GM12892 (cell line): Measurements from ENCODE around the gene PODXL.
"Not testable (repeated sequence)": the region's sequence is repeated elsewhere in the genome, so short reads cannot be mapped to it uniquely, and the experiment has no call there.

Experiments used
- DNase-seq: peaks from one replicate; pipeline ENCODE4 v3.0.0; 2011; ENCODE audit not compliant: insufficient read length
- FAIRE-seq: peaks from 2 replicates; lab custom pipeline; 2011; peaks lifted over from hg19 to GRCh38; lab: Jason Lieb, UNC
- POLR2A ChIP-seq: IDR thresholded peaks from 2 replicates; pipeline ENCODE4 v1.6.1; 2011; ENCODE audit warnings: low read depth, low read length, control low read depth
- POLR2AphosphoS5 ChIP-seq: IDR thresholded peaks from 2 replicates; pipeline ENCODE4 v1.6.1; 2011; ENCODE audit warnings: low read depth, low read length, control low read depth
- TAF1 ChIP-seq: IDR thresholded peaks from 2 replicates; pipeline ENCODE4 v1.6.1; 2011; ENCODE audit warnings: low read depth, mild to moderate bottlenecking, control low read depth, low read length, borderline replicate concordance

PODXL gene

DNA sequence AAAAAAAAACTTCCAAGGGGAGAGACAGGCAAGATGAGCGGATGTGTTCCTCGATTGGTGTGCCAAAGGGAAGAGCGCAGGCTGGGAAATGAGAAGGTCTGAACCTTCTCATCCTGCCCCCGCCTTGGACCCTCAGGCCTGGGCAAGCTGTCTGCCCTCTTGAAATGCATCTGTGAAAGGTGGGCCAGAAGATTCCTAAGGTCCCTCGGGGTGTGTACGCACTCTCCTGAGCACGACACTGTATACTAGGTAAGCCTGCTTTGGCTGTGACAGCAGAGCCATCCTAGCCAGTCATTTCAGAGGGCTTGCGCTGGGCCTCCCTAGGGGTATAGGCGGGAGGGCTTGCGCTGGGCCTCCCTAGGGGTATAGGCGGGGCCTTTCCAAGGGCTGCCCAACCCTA lies 26.8 kb downstream of the PODXL start:
- TF ChIP-seq TAF1 (no peak), POLR2AphosphoS5 (no peak), POLR2A (no peak)
- DNase-seq = no peak
- no peak for FAIRE-seq

- TF ChIP-seq POLR2AphosphoS5 = no peak
- no peak for TF ChIP-seq TAF1
- TF ChIP-seq POLR2A = no peak
- no peak for DNase-seq
- no peak for FAIRE-seq
Observed at GRCh38 chr7:131529179-131529578, 27.2 kb downstream of the PODXL start.

GRCh38 chr7:131527456-131527855 lies 29.0 kb downstream of the PODXL start:
- no peak for FAIRE-seq
- DNase-seq = no peak
- TF ChIP-seq POLR2AphosphoS5 (no peak), POLR2A (no peak), TAF1 (no peak)

DNA sequence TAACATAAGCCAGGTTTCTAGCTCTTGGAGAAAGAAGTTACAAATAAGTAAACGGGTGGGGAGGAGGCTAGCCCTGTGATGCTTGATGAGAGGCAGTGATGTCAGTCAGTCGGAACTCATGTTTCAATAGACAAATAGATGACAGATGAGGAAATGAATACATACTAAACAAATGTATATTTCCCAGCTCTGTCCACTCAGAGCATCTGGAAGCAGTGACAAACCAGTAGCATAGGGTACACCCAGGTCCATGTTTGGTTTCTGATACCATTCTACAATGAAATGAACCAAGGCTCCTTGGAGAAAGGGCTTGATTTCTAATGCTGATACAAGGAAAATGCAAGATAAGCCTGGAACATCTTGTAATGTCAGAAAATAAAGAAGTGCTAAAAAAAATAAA lies 30.6 kb downstream of the PODXL start:
- FAIRE-seq (no peak), DNase-seq (no peak)
- no peak for TF ChIP-seq POLR2AphosphoS5
- no peak for TF ChIP-seq POLR2A
- TF ChIP-seq TAF1 = no peak

GRCh38 chr7:131524703-131525102 lies 31.7 kb downstream of the PODXL start:
- DNase-seq = no peak
- no peak for FAIRE-seq
- no peak for TF ChIP-seq TAF1
- no peak for TF ChIP-seq POLR2A
- no peak for TF ChIP-seq POLR2AphosphoS5

- FAIRE-seq (no peak), DNase-seq (no peak)
- TF ChIP-seq POLR2A (no peak), TAF1 (no peak), POLR2AphosphoS5 (no peak)
Observed at GRCh38 chr7:131524115-131524514, 32.3 kb downstream of the PODXL start.

- DNase-seq = no peak
Observed at GRCh38 chr7:131522325-131522930, 34.0 kb downstream of the PODXL start.

DNA sequence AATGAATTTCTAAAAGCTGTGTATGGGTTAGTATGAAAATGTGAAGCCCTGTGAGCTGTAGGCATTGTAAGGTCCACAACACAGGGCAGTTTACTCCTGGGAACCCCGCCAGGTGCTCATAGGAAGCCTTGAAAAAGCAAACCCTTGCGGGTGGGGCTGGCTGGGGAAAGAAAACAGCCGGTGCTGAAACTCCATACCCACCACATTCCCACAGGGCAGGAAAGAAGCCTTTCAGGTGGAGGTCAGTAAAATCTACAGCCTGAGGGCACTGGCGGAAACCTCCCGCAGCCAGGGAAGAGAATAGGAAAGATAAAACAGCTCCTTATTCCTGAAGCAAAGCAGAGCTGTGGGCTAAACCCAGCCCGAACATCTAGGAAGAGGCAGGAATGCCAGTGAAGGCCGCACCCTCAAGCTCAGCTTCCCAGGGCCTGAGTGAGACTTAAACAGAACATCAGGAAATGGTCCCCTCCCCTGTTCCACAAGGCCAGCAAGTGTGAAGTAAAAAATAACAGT lies 34.7 kb downstream of the PODXL start:
- FAIRE-seq (no peak), DNase-seq (no peak)
- TF ChIP-seq POLR2AphosphoS5 (no peak), POLR2A (no peak), TAF1 (no peak)

More at GRCh38 chr7:131522325-131522930, 34.0 kb downstream of the PODXL start:
- no peak for TF ChIP-seq POLR2A
- no peak for TF ChIP-seq TAF1
- FAIRE-seq = no peak

DNA sequence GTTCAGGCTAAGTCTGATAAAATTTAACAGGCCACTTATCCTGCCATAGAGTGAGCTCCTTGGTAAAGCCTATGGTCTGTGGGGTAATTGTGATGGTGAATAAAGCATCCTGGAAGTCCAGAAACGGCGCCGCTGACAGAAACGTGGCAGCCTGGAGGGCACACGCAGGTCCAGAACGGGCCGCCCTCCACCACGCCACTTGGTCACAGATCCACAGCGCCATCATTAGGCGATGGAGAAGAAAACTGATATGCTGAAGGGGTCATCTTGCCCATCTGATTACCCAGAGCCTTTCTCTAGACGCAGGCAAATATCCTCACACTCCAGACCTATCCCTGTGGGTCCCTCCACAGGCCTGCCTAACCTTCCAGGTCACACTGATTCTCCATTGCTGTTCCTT lies 37.8 kb downstream of the PODXL start:
- DNase-seq (no peak), FAIRE-seq (no peak)
- TF ChIP-seq TAF1 (no peak), POLR2A (no peak), POLR2AphosphoS5 (no peak)

- FAIRE-seq = no peak
- TF ChIP-seq POLR2A = no peak
- TF ChIP-seq TAF1 = no peak
- TF ChIP-seq POLR2AphosphoS5 = no peak
- DNase-seq = no peak
Observed at GRCh38 chr7:131517218-131517923, 39.1 kb downstream of the PODXL start.

- not testable (repeated sequence) for DNase-seq, FAIRE-seq
Observed at GRCh38 chr7:131515471-131515870, 41.0 kb downstream of the PODXL start.

DNA sequence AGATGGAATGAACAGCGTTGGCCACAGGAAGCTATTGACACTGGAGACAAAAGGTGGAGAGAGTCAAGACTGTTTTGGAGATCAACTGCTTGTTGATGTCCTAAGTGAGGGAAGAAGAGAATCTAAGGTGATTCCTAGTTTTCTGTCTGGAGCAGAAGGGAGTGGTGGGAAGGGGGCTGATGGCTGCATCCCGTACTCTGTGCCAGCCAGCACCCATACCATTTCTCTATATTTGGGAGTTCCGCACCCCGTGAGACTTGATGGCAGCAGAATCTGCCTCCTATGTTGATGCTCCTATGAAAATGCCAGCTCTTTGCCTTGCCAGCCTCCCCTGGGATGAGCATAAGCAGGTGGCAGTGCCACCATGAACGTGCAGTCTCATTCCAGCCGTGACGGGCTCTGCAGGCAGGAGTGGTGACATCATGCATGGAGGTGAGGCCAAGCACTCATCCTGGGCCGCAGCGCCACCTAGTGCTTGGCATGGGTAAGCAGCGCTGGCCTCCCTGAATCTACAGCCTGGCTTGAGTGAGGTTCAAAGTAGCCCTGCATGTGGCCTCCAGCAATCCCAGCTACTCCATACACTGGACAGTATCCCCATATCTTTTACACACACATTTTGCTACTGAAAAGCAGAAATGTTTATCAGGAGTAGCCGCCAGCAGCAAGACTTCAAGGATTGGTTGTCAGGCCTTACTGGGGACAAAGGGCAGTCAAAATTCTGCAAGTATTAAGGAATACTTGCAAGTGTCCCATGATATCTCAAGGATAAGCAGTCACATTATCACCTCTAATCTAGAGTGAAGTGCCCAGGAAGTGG lies 43.0 kb downstream of the PODXL start:
- DNase-seq = peak; percentile 63
- peak; percentile 83 for FAIRE-seq
- TF ChIP-seq TAF1 (no peak), POLR2AphosphoS5 (no peak), POLR2A (no peak)
